Endometrial microvascular endothelial cells (primary cell): Measurements from ENCODE around the gene BSN. TPM values are rescaled to one million over a fixed set of nuclear protein-coding genes. Genes with fewer than 3 reads are reported as not detected.

Source experiments
- in situ Hi-C: cut with HindIII; loops from 2 replicates; pipeline ENCODE4 v1.10.0; 2017; ENCODE audit warnings: low sequenced_read_pairs, low pct_unique_long_range_greater_than_20kb; ENCODE audit errors: inconsistent ontology term
- total RNA-seq: library from RNA; depleted of rRNA; stranded (reverse); fragments of >200 nt; gene quantifications from one replicate; pipeline ENCODE4 v1.2.3, GENCODE V29; 2015; ENCODE audit errors: inconsistent ontology term

Gene BSN
- total RNA-seq, 1 donor from 2014 or later: 0.09 TPM

DNA sequence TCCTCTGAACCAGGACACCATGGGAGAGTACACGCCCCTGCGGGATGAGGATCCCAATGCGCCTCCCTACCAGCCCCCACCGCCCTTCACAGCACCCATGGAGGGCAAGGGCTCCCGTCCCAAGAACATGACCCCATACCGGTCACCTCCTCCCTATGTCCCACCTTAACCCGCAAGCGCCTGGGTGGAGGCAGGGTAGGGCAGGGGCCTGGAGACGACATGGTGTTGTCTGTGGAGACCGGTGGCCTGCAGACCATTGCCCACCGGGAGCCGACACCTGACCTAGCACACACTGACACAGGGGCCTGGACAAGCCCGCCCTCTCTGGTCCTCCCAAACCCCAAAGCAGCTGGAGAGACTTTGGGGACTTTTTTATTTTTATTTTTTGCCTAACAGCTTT lies 21.2 kb upstream of the BSN start:
- in situ Hi-C loops: no loop called here

GRCh38 chr3:49533786-49534519 lies 20.3 kb upstream of the BSN start:
- in situ Hi-C loops: no loop called here

GRCh38 chr3:49534581-49535441 lies 19.5 kb upstream of the BSN start:
- in situ Hi-C loops: no loop called here

DNA sequence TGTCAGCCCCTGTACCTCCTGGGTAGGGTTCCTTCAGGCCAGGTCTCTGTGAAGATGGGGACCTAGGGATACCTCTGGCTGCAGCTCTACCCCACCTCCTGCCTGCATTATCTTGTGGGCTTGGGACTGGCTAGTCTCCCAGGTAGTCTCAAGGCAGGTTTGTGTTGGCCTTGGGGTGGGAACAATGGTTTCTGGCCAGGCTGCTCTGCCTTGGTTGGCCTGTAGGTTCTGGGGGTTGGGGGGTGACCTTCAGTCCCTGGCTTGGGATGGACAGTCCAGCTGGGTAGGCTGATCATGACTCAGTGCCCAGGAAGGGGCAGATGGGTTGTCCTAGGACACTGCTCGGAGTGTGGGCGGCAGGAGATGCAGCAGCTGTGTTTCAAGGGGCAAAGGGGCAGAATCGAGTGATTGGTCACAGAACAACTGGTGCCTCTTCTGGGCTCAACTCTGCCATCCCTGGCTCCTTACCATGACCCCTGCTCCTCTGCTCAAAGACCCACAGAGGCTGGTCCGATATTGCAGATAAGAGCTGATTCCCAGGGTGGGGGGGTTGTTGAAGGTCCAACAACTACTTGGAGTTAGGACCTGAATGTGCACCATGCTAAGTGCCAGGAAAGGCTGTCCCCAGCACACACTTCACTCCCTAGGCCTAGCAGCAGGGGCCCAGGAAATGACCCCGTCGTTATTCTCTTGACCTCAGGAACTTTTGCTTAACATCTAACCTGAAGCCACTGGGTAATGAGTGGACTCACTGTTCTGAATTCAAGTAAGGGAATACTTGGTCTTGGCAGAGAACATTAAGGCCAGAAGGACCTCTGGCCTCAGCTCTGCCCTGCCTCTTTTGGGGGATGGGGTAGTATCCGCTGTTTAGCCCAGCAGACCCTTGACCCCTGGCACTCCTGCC lies 18.1 kb upstream of the BSN start:
- in situ Hi-C loops: no loop called here

GRCh38 chr3:49536875-49537533 lies 17.3 kb upstream of the BSN start:
- in situ Hi-C loops: no loop called here

- in situ Hi-C loops: no loop called here
These were observed 14.4 kb upstream of the BSN start for GRCh38 chr3:49539659-49540560.

DNA sequence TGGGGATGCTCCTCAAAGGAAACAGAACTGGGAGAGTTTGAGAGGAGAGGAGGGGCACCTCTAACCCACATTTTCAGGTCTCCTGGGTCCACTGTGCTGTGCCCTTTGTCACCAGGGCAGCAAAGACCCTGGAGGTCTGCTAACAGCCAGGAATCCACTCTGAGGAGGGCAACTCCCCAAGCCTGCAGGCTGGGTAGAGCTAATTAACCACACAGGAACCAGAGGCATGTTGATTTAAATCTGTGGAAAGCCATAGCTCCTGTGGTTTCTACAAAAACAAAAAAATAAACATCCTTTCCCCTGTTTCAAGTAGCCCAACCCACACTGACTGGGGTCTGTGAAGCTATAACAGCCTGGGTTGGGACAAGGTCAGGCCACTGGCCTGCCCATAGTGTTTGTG lies 2.2 kb upstream of the BSN start:
- in situ Hi-C loops: loop anchor here (25.0 kb wide), 1 partner anchor 310 kb away; the partner anchor contains the start of genes CAMKV and TRAIP

DNA sequence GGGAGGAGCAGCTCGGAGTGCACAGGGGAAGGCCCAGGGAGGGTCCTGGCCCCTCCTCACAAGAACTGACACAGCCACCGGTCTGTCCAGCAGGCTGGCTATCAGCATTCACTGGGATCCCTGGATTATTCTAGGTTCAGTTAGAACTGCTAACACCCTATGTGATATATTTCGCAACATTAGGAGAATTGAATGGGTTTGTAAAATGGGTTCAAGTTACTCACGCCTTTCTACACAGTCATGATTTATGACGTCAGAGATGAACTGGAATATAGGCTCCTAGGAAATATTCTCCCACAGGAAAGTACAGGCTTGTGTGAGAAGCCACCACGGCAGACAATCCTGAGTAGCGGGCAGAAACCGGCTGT lies 969 bp upstream of the BSN start:
- in situ Hi-C loops: loop anchor here (25.0 kb wide), 1 partner anchor 309 kb away; the partner anchor contains the start of genes CAMKV and TRAIP

GRCh38 chr3:49554633-49555265 lies 472 bp downstream of the BSN start:
- in situ Hi-C loops: loop anchor here (25.0 kb wide), 1 partner anchor 308 kb away; the partner anchor contains the start of genes CAMKV and TRAIP

GRCh38 chr3:49556500-49557275 lies 2.4 kb downstream of the BSN start:
- in situ Hi-C loops: loop anchor here (25.0 kb wide), 1 partner anchor 306 kb away; the partner anchor contains the start of genes CAMKV and TRAIP

GRCh38 chr3:49563040-49563578 lies 8.8 kb downstream of the BSN start:
- in situ Hi-C loops: loop anchor here (25.0 kb wide), 1 partner anchor 299 kb away; the partner anchor contains the start of genes CAMKV and TRAIP

DNA sequence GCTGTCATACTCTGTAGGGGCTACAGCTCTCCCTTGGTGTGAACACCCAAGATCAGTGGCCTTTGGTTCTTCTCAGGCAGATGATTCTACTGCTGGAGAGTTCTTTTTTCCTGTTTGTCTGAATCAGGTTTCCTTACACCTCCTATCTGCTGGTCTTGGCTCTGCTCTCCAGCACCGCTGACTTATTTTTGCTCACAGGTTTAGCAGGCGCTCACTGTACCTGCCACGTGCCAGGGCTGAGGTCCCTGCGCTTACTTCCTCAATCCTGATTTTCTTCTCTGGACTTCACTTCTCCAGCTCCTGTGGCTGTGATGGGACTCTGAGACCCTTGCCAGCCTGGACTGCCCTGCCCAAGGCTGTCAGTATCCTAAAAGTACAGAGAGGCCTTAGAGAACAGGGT lies 9.5 kb downstream of the BSN start:
- in situ Hi-C loops: loop anchor here (25.0 kb wide), 1 partner anchor 299 kb away; the partner anchor contains the start of genes CAMKV and TRAIP

- in situ Hi-C loops: loop anchor here (25.0 kb wide), 1 partner anchor 296 kb away; the partner anchor contains the start of genes CAMKV and TRAIP
These were observed 12.0 kb downstream of the BSN start for GRCh38 chr3:49566312-49566711.

- in situ Hi-C loops: loop anchor here (25.0 kb wide), 1 partner anchor 295 kb away; the partner anchor contains the start of genes CAMKV and TRAIP
These were observed 13.1 kb downstream of the BSN start for GRCh38 chr3:49567406-49567805.

- in situ Hi-C loops: loop anchor here (25.0 kb wide), 1 partner anchor 293 kb away; the partner anchor contains the start of genes CAMKV and TRAIP
These were observed 14.7 kb downstream of the BSN start for GRCh38 chr3:49568965-49569364.
